Adipocyte (in vitro differentiated cells): ENCODE results near the gene OR1J1.

Source experiments
- DNase-seq: peaks from one replicate; pipeline ENCODE4 v3.0.0-alpha.2; 2015; ENCODE audit warnings: low read depth
- H3K27me3 ChIP-seq: replicated peaks from 2 replicates; pipeline ENCODE4 v1.7.0; 2013; ENCODE audit warnings: mild to moderate bottlenecking, low read length, moderate library complexity; ENCODE audit not compliant: control insufficient read depth, insufficient read depth
- H3K36me3 ChIP-seq: 2 replicates; pipeline ENCODE4 v1.7.0; 2013; ENCODE audit warnings: low read length, mild to moderate bottlenecking, moderate library complexity; ENCODE audit not compliant: control insufficient read depth, insufficient read depth, severe bottlenecking
- H3K4me1 ChIP-seq: 2 replicates; pipeline ENCODE4 v1.7.0; 2013; ENCODE audit warnings: mild to moderate bottlenecking, low read length, moderate library complexity; ENCODE audit not compliant: control insufficient read depth, insufficient read depth
- H3K4me3 ChIP-seq: 2 replicates; pipeline ENCODE4 v1.7.0; 2013; ENCODE audit warnings: mild to moderate bottlenecking, low read length, moderate library complexity
- H3K9ac ChIP-seq: 2 replicates; pipeline ENCODE4 v1.7.0; 2013; ENCODE audit warnings: mild to moderate bottlenecking, low read length, moderate library complexity
- H3K9me3 ChIP-seq: 2 replicates; pipeline ENCODE4 v1.7.0; 2013; ENCODE audit warnings: mild to moderate bottlenecking, low read length, moderate library complexity; ENCODE audit not compliant: control insufficient read depth

The OR1J1 gene

GRCh38 chr9:122477826-122478225 is at the start of gene OR1J1:
OR1J1 (minus strand) TSS chr9:122477926; CDS start chr9:122477926, 0 bp downstream.
- H3K4me3 ChIP-seq = no peak within 1 kb of the TSS
- no peaks in the 10 kb centered on the region for H3K9me3 ChIP-seq
- H3K36me3 ChIP-seq = no peaks in the 10 kb centered on the region
- H3K9ac ChIP-seq = no peak within 1 kb of the TSS
- no peak for DNase-seq
- peaks cover 10% of the 10 kb centered on the region for H3K4me1 ChIP-seq
- H3K27me3 ChIP-seq = no peaks in the 10 kb centered on the region

- Histone ChIP-seq H3K27me3 (no peaks in the 10 kb centered on the region), H3K4me1 (no peaks in the 10 kb centered on the region), H3K9me3 (no peaks in the 10 kb centered on the region), H3K9ac (no peak within 1 kb of the TSS), H3K4me3 (no peak within 1 kb of the TSS), H3K36me3 (no peaks in the 10 kb centered on the region)
- DNase-seq = no peak
Measured at GRCh38 chr9:122527193-122527592, 49.5 kb upstream of the OR1J1 start, which contains the start of gene OR1N1. OR1N1 (minus strand) TSS chr9:122527293; CDS start chr9:122527293, 0 bp downstream.

GRCh38 chr9:122526602-122527001 is 48.9 kb upstream of the OR1J1 start:
- H3K27me3 ChIP-seq = no peaks in the 10 kb centered on the region
- H3K36me3 ChIP-seq = no peaks in the 10 kb centered on the region
- DNase-seq = no peak
- H3K4me1 ChIP-seq = no peaks in the 10 kb centered on the region
- H3K4me3 ChIP-seq = no peak overlapping the region
- no peaks in the 10 kb centered on the region for H3K9me3 ChIP-seq
- no peak overlapping the region for H3K9ac ChIP-seq

- DNase-seq = no peak
- Histone ChIP-seq H3K4me1 (no peaks in the 10 kb centered on the region), H3K9me3 (no peaks in the 10 kb centered on the region), H3K36me3 (no peaks in the 10 kb centered on the region), H3K9ac (no peak overlapping the region), H3K4me3 (no peak overlapping the region), H3K27me3 (no peaks in the 10 kb centered on the region)
Measured at GRCh38 chr9:122519376-122519775, 41.6 kb upstream of the OR1J1 start.

GRCh38 chr9:122518841-122519240 is 41.1 kb upstream of the OR1J1 start, which contains the start of gene OR1J4:
OR1J4 (plus strand) TSS chr9:122519141; CDS start chr9:122519141, 0 bp downstream.
- Histone ChIP-seq H3K9me3 (no peaks in the 10 kb centered on the region), H3K4me1 (no peaks in the 10 kb centered on the region), H3K36me3 (no peaks in the 10 kb centered on the region), H3K4me3 (no peak within 1 kb of the TSS), H3K9ac (no peak within 1 kb of the TSS), H3K27me3 (no peaks in the 10 kb centered on the region)
- no peak for DNase-seq

GRCh38 chr9:122518226-122518625 is 40.5 kb upstream of the OR1J1 start:
- H3K27me3 ChIP-seq = no peaks in the 10 kb centered on the region
- H3K4me1 ChIP-seq = no peaks in the 10 kb centered on the region
- H3K9ac ChIP-seq = no peak overlapping the region
- no peak overlapping the region for H3K4me3 ChIP-seq
- DNase-seq = no peak
- H3K36me3 ChIP-seq = no peaks in the 10 kb centered on the region
- H3K9me3 ChIP-seq = no peaks in the 10 kb centered on the region

GRCh38 chr9:122510502-122510901 is 32.8 kb upstream of the OR1J1 start, which contains the start of gene OR1J2:
OR1J2 (plus strand) TSS chr9:122510802; CDS start chr9:122510802, 0 bp downstream.
- H3K9me3 ChIP-seq = no peaks in the 10 kb centered on the region
- H3K9ac ChIP-seq = no peak within 1 kb of the TSS
- H3K36me3 ChIP-seq = no peaks in the 10 kb centered on the region
- no peaks in the 10 kb centered on the region for H3K27me3 ChIP-seq
- H3K4me1 ChIP-seq = no peaks in the 10 kb centered on the region
- DNase-seq = no peak
- no peak within 1 kb of the TSS for H3K4me3 ChIP-seq

GRCh38 chr9:122506964-122507363 is 29.2 kb upstream of the OR1J1 start:
- H3K4me1 ChIP-seq = no peaks in the 10 kb centered on the region
- H3K9ac ChIP-seq = no peak overlapping the region
- no peak overlapping the region for H3K4me3 ChIP-seq
- H3K9me3 ChIP-seq = no peaks in the 10 kb centered on the region
- H3K36me3 ChIP-seq = no peaks in the 10 kb centered on the region
- no peaks in the 10 kb centered on the region for H3K27me3 ChIP-seq
- DNase-seq = no peak

- H3K4me3 ChIP-seq = no peak overlapping the region
- no peaks in the 10 kb centered on the region for H3K27me3 ChIP-seq
- peak; percentile 50 for DNase-seq
- H3K9me3 ChIP-seq = peaks cover 3% of the 10 kb centered on the region
- H3K4me1 ChIP-seq = no peaks in the 10 kb centered on the region
- H3K9ac ChIP-seq = no peak overlapping the region
- no peaks in the 10 kb centered on the region for H3K36me3 ChIP-seq
Measured at GRCh38 chr9:122498883-122499288, 21.2 kb upstream of the OR1J1 start.

GRCh38 chr9:122479062-122479461 is 1.3 kb upstream of the OR1J1 start:
- Histone ChIP-seq H3K4me3 (no peak overlapping the region), H3K9ac (no peak overlapping the region), H3K4me1 (peaks cover 10% of the 10 kb centered on the region), H3K9me3 (no peaks in the 10 kb centered on the region), H3K27me3 (no peaks in the 10 kb centered on the region), H3K36me3 (no peaks in the 10 kb centered on the region)
- no peak for DNase-seq

- Histone ChIP-seq H3K9ac (no peak overlapping the region), H3K36me3 (no peaks in the 10 kb centered on the region), H3K27me3 (no peaks in the 10 kb centered on the region), H3K4me1 (peaks cover 10% of the 10 kb centered on the region), H3K4me3 (no peak overlapping the region), H3K9me3 (no peaks in the 10 kb centered on the region)
- DNase-seq = no peak
Measured at GRCh38 chr9:122477346-122477745, 380 bp downstream of the OR1J1 start.

GRCh38 chr9:122475717-122476116 is 2.0 kb downstream of the OR1J1 start:
- no peak for DNase-seq
- no peak overlapping the region for H3K4me3 ChIP-seq
- no peak overlapping the region for H3K9ac ChIP-seq
- H3K27me3 ChIP-seq = no peaks in the 10 kb centered on the region
- H3K4me1 ChIP-seq = peaks cover 10% of the 10 kb centered on the region
- H3K36me3 ChIP-seq = no peaks in the 10 kb centered on the region
- H3K9me3 ChIP-seq = no peaks in the 10 kb centered on the region
